ENCODE data around the gene CLRN3. TPM values are rescaled to one million over a fixed set of nuclear protein-coding genes. Genes with fewer than 3 reads are reported as not detected.

CLRN3 gene
- total RNA-seq, 4 donors from 2014 or later, result not detected

DNA sequence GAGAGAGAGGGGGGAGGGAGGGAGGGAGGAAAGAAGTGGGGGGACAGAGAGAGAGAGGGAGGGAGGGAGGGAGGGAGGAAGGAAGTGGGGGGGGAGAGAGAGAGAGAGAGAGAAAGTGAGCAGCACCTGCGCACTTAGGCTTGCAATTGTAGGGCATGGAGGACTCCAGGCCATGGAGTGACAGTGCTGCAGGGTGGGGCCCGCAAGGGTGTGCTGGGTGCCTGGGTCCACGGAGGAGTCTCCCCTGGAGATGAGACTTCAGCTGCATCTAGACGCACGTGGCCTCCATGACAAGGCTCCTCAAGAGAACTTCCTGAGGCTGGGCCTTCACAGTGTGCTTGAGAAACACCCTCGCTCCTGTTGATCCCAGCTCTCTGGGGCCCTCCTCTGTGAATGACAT, 44.5 kb downstream of the CLRN3 start:
- H3K9me3 ChIP-seq, result no peaks in the 10 kb centered on the region
- ATAC-seq, result no peak
- no peak overlapping the region for H3K27ac ChIP-seq
- no peaks in the 10 kb centered on the region for H3K36me3 ChIP-seq
- H3K4me1 ChIP-seq, result no peaks in the 10 kb centered on the region
- H3K4me3 ChIP-seq, result no peak overlapping the region
- WGBS, 2 donors (ENCODE audit: low coverage in 1 of 2), result 78 to 80% methylated on average over 5 to 6 of the region's 6 CpGs
- peaks cover 54% of the 10 kb centered on the region for H3K27me3 ChIP-seq
- TF ChIP-seq CTCF (IDR thresholded peaks at IDR 0.05), result no peak
- TF ChIP-seq POLR2AphosphoS5 (IDR thresholded peaks at IDR 0.05), result no peak

- no peak for ATAC-seq
- Histone ChIP-seq H3K4me1 (no peaks in the 10 kb centered on the region), H3K9me3 (no peaks in the 10 kb centered on the region), H3K27ac (no peak overlapping the region), H3K4me3 (no peak overlapping the region), H3K36me3 (no peaks in the 10 kb centered on the region), H3K27me3 (peaks cover 29% of the 10 kb centered on the region)
- TF ChIP-seq POLR2AphosphoS5 (IDR thresholded peaks at IDR 0.05) (no peak), EP300 (IDR thresholded peaks at IDR 0.05) (no peak), CTCF (IDR thresholded peaks at IDR 0.05) (no peak), POLR2A (IDR thresholded peaks at IDR 0.05) (no peak)
- 20 to 76% methylated on average over 2 to 7 of the region's 7 CpGs for WGBS, 2 donors (ENCODE audit: low coverage in 1 of 2)
These were observed 47.0 kb downstream of the CLRN3 start for GRCh38 chr10:127845756-127846155.

DNA sequence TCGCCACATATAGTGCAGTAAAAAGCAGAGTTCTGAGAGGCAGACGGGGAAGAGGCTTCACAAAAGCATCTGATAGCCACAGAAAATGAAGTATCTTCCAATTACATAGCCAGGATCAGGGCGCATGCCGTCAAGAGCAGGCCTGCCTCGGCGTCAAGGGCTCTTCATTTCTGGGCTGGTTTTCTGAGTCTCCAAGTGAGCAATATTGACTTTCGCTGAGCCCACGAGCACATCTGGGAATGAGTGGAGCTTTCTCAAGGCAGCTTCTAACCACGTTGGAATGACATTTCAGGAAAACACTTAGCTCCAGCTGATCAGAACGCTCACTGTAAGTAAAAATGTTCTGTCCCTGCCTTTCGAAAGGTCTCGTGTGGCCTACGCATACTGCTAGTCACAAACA, 51.9 kb downstream of the CLRN3 start:
- Histone ChIP-seq H3K4me3 (no peak overlapping the region), H3K27ac (no peak overlapping the region), H3K27me3 (peaks cover 16% of the 10 kb centered on the region), H3K9me3 (no peaks in the 10 kb centered on the region), H3K36me3 (no peaks in the 10 kb centered on the region), H3K4me1 (no peaks in the 10 kb centered on the region)
- no peak for TF ChIP-seq POLR2A (IDR thresholded peaks at IDR 0.05)
- no peak for TF ChIP-seq POLR2AphosphoS5 (IDR thresholded peaks at IDR 0.05)
- TF ChIP-seq EP300 (IDR thresholded peaks at IDR 0.05), result no peak
- TF ChIP-seq CTCF (IDR thresholded peaks at IDR 0.05), result no peak
- no peak for ATAC-seq
- 76 to 88% methylated on average over 9 to 11 of the region's 13 CpGs for WGBS, 2 donors (ENCODE audit: low coverage in 1 of 2)

DNA sequence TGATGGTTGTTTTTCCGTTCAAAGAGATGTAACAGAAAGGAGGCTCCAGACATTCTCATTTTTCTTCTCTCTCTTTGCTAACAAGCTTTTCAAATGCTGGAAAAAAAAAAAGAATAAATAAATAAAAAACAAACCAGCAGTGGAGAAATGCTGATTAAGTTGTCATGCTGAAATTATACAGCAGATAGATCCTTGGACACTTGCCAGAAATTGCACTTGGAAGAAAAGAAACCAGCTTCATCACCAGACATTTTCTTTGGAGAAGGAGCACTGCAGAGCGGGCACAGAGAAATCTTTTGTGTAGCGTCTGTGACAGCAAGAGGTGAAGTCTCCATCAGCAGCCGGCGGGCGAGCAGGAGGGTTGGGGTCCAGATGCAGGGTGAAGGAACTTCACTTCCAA, 55.8 kb downstream of the CLRN3 start:
- TF ChIP-seq EP300 (IDR thresholded peaks at IDR 0.05) (no peak), POLR2A (IDR thresholded peaks at IDR 0.05) (no peak), POLR2AphosphoS5 (IDR thresholded peaks at IDR 0.05) (no peak), CTCF (IDR thresholded peaks at IDR 0.05) (no peak)
- ATAC-seq, result no peak
- H3K27me3 ChIP-seq, result peaks cover 28% of the 10 kb centered on the region
- no peaks in the 10 kb centered on the region for H3K36me3 ChIP-seq
- H3K4me1 ChIP-seq, result no peaks in the 10 kb centered on the region
- H3K27ac ChIP-seq, result no peak overlapping the region
- 24% methylated on average over 6 of the region's 6 CpGs; no CpG with 5 or more reads in 1 of the 2 donors for WGBS, 2 donors (ENCODE audit: low coverage in 1 of 2)
- H3K9me3 ChIP-seq, result no peaks in the 10 kb centered on the region
- H3K4me3 ChIP-seq, result no peak overlapping the region

- H3K4me3 ChIP-seq, result no peak overlapping the region
- 68 to 79% methylated on average over 3 to 4 of the region's 4 CpGs for WGBS, 2 donors (ENCODE audit: low coverage in 1 of 2)
- ATAC-seq, result no peak
- TF ChIP-seq CTCF (IDR thresholded peaks at IDR 0.05) (no peak), POLR2AphosphoS5 (IDR thresholded peaks at IDR 0.05) (no peak), POLR2A (IDR thresholded peaks at IDR 0.05) (no peak), EP300 (IDR thresholded peaks at IDR 0.05) (no peak)
- H3K4me1 ChIP-seq, result no peaks in the 10 kb centered on the region
- no peaks in the 10 kb centered on the region for H3K9me3 ChIP-seq
- H3K36me3 ChIP-seq, result no peaks in the 10 kb centered on the region
- H3K27me3 ChIP-seq, result peaks cover 33% of the 10 kb centered on the region
- H3K27ac ChIP-seq, result no peak overlapping the region
These were observed 56.6 kb downstream of the CLRN3 start for GRCh38 chr10:127836176-127836575.
